Karpas-422 (cell line): ENCODE data around the gene STX11. TPM values are rescaled to one million over a fixed set of nuclear protein-coding genes. Genes with fewer than 3 reads are reported as not detected.

Source experiments
- DNase-seq: peaks from one replicate; pipeline ENCODE4 v3.0.0-alpha.2; 2015
- H2AFZ ChIP-seq: fragments of 200-600 bp; sonication (generic); 2 replicates; pipeline ENCODE4 v1.6.1; 2014; ENCODE audit warnings: antibody characterized with exemption, low read length, mixed read lengths
- H3K27ac ChIP-seq: fragments of 200-600 bp; sonication (generic); 2 replicates; pipeline ENCODE4 v1.5.1; 2014; ENCODE audit warnings: mild to moderate bottlenecking, low read length, moderate library complexity
- H3K27me3 ChIP-seq: fragments of 200-600 bp; sonication (generic); 2 replicates; pipeline ENCODE4 v1.6.1; 2014; ENCODE audit warnings: low read length, mixed read lengths
- H3K36me3 ChIP-seq: fragments of 200-600 bp; sonication (generic); 2 replicates; pipeline ENCODE4 v1.6.1; 2014; ENCODE audit warnings: low read length, mixed read lengths; ENCODE audit not compliant: insufficient read depth
- H3K4me1 ChIP-seq: fragments of 200-600 bp; sonication (generic); 2 replicates; pipeline ENCODE4 v1.6.1; 2014; ENCODE audit warnings: mild to moderate bottlenecking, low read length, mixed read lengths
- H3K4me2 ChIP-seq: fragments of 200-600 bp; sonication (generic); 2 replicates; pipeline ENCODE4 v1.6.1; 2014; ENCODE audit warnings: low read length, low read depth, mild to moderate bottlenecking; ENCODE audit not compliant: poor library complexity, severe bottlenecking
- H3K4me3 ChIP-seq: fragments of 200-600 bp; sonication (generic); 2 replicates; pipeline ENCODE4 v1.5.1; 2014; ENCODE audit warnings: mild to moderate bottlenecking, antibody characterized with exemption, low read length, mixed read lengths
- H3K79me2 ChIP-seq: fragments of 200-600 bp; sonication (generic); 2 replicates; pipeline ENCODE4 v1.6.1; 2014; ENCODE audit warnings: mild to moderate bottlenecking, low read length, mixed read lengths
- H3K9ac ChIP-seq: fragments of 200-600 bp; sonication (generic); 2 replicates; pipeline ENCODE4 v1.6.0; 2014; ENCODE audit warnings: low read length
- H3K9me2 ChIP-seq: fragments of 200-600 bp; sonication (generic), shearing (Covaris generic); replicated peaks from 2 replicates; pipeline ENCODE4 v1.6.0; 2014; ENCODE audit warnings: mild to moderate bottlenecking, low read length, moderate library complexity; ENCODE audit not compliant: insufficient read depth
- H3K9me3 ChIP-seq: fragments of 300-700, 200-600 bp; sonication (generic); 2 replicates; pipeline ENCODE4 v1.6.1; 2014; ENCODE audit warnings: low read length, mixed read lengths
- H4K20me1 ChIP-seq: fragments of 200-600 bp; sonication (generic); 2 replicates; pipeline ENCODE4 v1.6.1; 2014; ENCODE audit warnings: mild to moderate bottlenecking, antibody characterized with exemption, low read length, low read depth; ENCODE audit not compliant: insufficient read depth
- total RNA-seq: library from RNA; depleted of rRNA; stranded (reverse); fragments of >200 nt; shearing (Covaris generic); gene quantifications from 2 replicates; pipeline ENCODE4 v1.2.3, GENCODE V29; 2014; ENCODE audit warnings: low replicate concordance

STX11 gene
- total RNA-seq, 1 experiment from 2014 or later, result not detected

- no peaks in the 10 kb centered on the region for H3K79me2 ChIP-seq
Observed at GRCh38 chr6:144214029-144214428, 63.7 kb downstream of the STX11 start.

GRCh38 chr6:144214622-144215401 is 64.5 kb downstream of the STX11 start:
- H3K9ac ChIP-seq, result no peak overlapping the region
- no peaks in the 10 kb centered on the region for H3K9me3 ChIP-seq
- H3K36me3 ChIP-seq, result no peaks in the 10 kb centered on the region
- peak overlapping the region; percentile 74 for H3K4me2 ChIP-seq
- peaks cover 16% of the 10 kb centered on the region for H3K4me1 ChIP-seq
- no peaks in the 10 kb centered on the region for H4K20me1 ChIP-seq
- no peaks in the 10 kb centered on the region for H3K79me2 ChIP-seq
- no peak for DNase-seq
- H3K27ac ChIP-seq, result no peak overlapping the region
- no peaks in the 10 kb centered on the region for H3K9me2 ChIP-seq
- peak overlapping the region; percentile 89; the same call in 1 of the 2 replicates for H2AFZ ChIP-seq
- no peaks in the 10 kb centered on the region for H3K27me3 ChIP-seq
- no peak overlapping the region for H3K4me3 ChIP-seq

More at GRCh38 chr6:144214029-144214428, 63.7 kb downstream of the STX11 start:
- H3K4me3 ChIP-seq, result no peak overlapping the region
- H3K4me1 ChIP-seq, result peaks cover 16% of the 10 kb centered on the region
- no peak overlapping the region for H3K4me2 ChIP-seq
- no peaks in the 10 kb centered on the region for H3K9me2 ChIP-seq
- H3K9ac ChIP-seq, result no peak overlapping the region
- no peak for DNase-seq
- no peak overlapping the region for H3K27ac ChIP-seq
- H2AFZ ChIP-seq, result no peak overlapping the region
- H3K36me3 ChIP-seq, result no peaks in the 10 kb centered on the region
- no peaks in the 10 kb centered on the region for H3K27me3 ChIP-seq
- H3K9me3 ChIP-seq, result no peaks in the 10 kb centered on the region
- no peaks in the 10 kb centered on the region for H4K20me1 ChIP-seq

DNA sequence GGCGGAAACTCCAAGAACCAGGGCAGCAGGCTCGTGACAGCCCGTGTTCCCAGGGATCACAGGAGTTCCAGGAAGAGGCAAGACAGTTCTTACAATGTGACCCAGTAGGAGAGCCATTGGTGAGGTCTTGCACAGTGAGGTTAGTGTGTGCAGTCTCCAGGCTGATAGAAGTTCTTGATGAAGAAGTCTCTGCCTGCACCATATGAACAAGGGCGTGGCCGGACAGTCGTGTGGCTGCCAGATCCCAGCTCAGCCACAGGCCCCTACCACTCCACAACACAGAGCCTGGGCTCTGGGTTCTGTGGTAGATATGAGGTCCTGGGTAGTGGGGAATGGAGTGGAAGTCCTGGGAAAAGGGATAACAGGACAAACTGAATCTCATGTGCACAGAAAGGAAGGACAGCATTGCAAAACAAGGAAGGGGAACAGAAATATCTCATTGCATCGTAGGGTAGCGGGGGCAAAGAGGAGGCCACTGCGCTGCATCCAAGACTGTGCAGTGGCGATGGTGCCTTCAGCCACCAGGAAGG is 65.2 kb downstream of the STX11 start:
- peak overlapping the region; percentile 89 for H2AFZ ChIP-seq
- H3K4me3 ChIP-seq, result peak overlapping the region; percentile 70
- no peaks in the 10 kb centered on the region for H4K20me1 ChIP-seq
- H3K27me3 ChIP-seq, result no peaks in the 10 kb centered on the region
- H3K27ac ChIP-seq, result no peak overlapping the region
- H3K36me3 ChIP-seq, result no peaks in the 10 kb centered on the region
- peaks cover 16% of the 10 kb centered on the region for H3K4me1 ChIP-seq
- peak; percentile 58 for DNase-seq
- peak overlapping the region; percentile 74 for H3K4me2 ChIP-seq
- H3K9me2 ChIP-seq, result no peaks in the 10 kb centered on the region
- no peaks in the 10 kb centered on the region for H3K79me2 ChIP-seq
- no peaks in the 10 kb centered on the region for H3K9me3 ChIP-seq
- H3K9ac ChIP-seq, result peak overlapping the region; percentile 75

- H3K9ac ChIP-seq, result peak overlapping the region; percentile 75
- peak; percentile 95 for DNase-seq
- no peaks in the 10 kb centered on the region for H3K9me2 ChIP-seq
- peaks cover 16% of the 10 kb centered on the region for H3K4me1 ChIP-seq
- H3K27me3 ChIP-seq, result no peaks in the 10 kb centered on the region
- no peaks in the 10 kb centered on the region for H4K20me1 ChIP-seq
- H3K4me2 ChIP-seq, result peak overlapping the region; percentile 74
- no peaks in the 10 kb centered on the region for H3K79me2 ChIP-seq
- H3K4me3 ChIP-seq, result peak overlapping the region; percentile 70
- no peaks in the 10 kb centered on the region for H3K9me3 ChIP-seq
- H2AFZ ChIP-seq, result peak overlapping the region; percentile 89
- no peaks in the 10 kb centered on the region for H3K36me3 ChIP-seq
- peak overlapping the region; percentile 42 for H3K27ac ChIP-seq
Observed at GRCh38 chr6:144215932-144216667, 65.8 kb downstream of the STX11 start.

DNA sequence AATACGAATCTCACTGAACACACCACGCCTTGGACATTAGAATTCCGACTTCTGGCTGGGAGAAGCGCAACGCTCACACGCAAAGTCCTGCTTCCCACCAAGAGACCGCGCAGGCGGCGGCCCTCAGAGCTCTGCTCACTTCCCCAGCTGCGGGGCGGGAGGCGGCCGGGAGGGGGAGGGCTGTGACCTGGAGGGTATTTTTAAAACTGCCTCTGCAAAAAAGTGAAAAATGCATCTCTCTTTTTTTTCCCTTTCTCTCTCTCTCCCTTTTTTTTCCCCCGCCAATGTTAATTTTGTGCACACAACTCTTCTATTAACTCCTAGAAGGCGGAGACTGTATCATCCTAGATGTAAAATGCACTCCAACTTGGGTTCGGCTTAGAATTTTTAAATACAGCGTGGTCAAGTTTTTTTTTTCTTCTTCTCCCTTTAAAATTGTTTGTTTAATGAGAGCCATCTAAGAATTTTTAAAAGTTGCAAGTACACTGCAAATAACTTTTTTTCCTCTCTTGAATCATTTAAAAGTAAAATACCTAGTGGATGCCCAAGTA is 66.4 kb downstream of the STX11 start:
- H3K4me3 ChIP-seq, result peak overlapping the region; percentile 70
- H4K20me1 ChIP-seq, result no peaks in the 10 kb centered on the region
- no peak for DNase-seq
- no peaks in the 10 kb centered on the region for H3K79me2 ChIP-seq
- no peaks in the 10 kb centered on the region for H3K9me2 ChIP-seq
- H3K9me3 ChIP-seq, result no peaks in the 10 kb centered on the region
- H3K36me3 ChIP-seq, result no peaks in the 10 kb centered on the region
- peaks cover 16% of the 10 kb centered on the region for H3K4me1 ChIP-seq
- H3K4me2 ChIP-seq, result peak overlapping the region; percentile 74
- H3K27me3 ChIP-seq, result no peaks in the 10 kb centered on the region
- peak overlapping the region; percentile 42; the same call in 1 of the 2 replicates for H3K27ac ChIP-seq
- H2AFZ ChIP-seq, result peak overlapping the region; percentile 77
- peak overlapping the region; percentile 75 for H3K9ac ChIP-seq

GRCh38 chr6:144217264-144217663 is 66.9 kb downstream of the STX11 start:
- Histone ChIP-seq H3K9me3 (no peaks in the 10 kb centered on the region), H3K27ac (no peak overlapping the region), H3K9ac (no peak overlapping the region), H3K4me3 (peak overlapping the region; percentile 70), H3K4me1 (peaks cover 16% of the 10 kb centered on the region), H4K20me1 (no peaks in the 10 kb centered on the region), H3K36me3 (no peaks in the 10 kb centered on the region), H3K9me2 (no peaks in the 10 kb centered on the region), H3K4me2 (peak overlapping the region; percentile 74), H3K79me2 (no peaks in the 10 kb centered on the region), H2AFZ (no peak overlapping the region), H3K27me3 (no peaks in the 10 kb centered on the region)
- DNase-seq, result no peak

DNA sequence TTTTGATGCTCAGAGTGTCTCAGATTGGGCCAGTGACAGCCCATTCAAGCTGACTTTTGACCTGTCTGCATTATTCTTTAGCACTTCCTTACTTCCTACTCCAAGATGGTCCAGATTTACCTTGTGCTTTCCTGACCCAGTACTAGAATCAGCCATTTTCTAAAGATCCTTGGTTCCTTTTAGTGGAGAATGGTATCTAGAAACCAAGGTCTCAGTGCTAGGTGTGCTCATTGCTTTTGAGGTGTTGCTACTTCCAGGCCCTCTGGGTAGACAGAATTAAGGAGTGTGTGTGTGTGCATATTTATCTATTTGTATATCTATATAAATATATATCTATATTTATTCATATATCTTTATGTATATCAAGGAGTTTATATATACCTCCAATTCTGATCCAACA is 67.5 kb downstream of the STX11 start:
- no peak overlapping the region for H3K27ac ChIP-seq
- no peaks in the 10 kb centered on the region for H4K20me1 ChIP-seq
- no peak for DNase-seq
- H3K4me3 ChIP-seq, result no peak overlapping the region
- no peaks in the 10 kb centered on the region for H3K36me3 ChIP-seq
- H3K79me2 ChIP-seq, result no peaks in the 10 kb centered on the region
- H3K9ac ChIP-seq, result no peak overlapping the region
- H3K9me3 ChIP-seq, result no peaks in the 10 kb centered on the region
- peaks cover 16% of the 10 kb centered on the region for H3K4me1 ChIP-seq
- H3K27me3 ChIP-seq, result no peaks in the 10 kb centered on the region
- H2AFZ ChIP-seq, result no peak overlapping the region
- H3K9me2 ChIP-seq, result no peaks in the 10 kb centered on the region
- H3K4me2 ChIP-seq, result no peak overlapping the region
